HepG2 (cell line): Measurements from ENCODE around the gene PLXND1. TPM values are rescaled to one million over a fixed set of nuclear protein-coding genes. Genes with fewer than 3 reads are reported as not detected.
A peak's percentile ranks its signal among the peaks of the same experiment; 100 is the strongest.

Experiments
- AGO1 ChIP-seq: fragments of 200-400 bp; formaldehyde crosslinking; IDR thresholded peaks from 2 replicates; pipeline ENCODE4 v1.6.1; 2017; ENCODE audit warnings: mild to moderate bottlenecking, low read depth, low read length, moderate library complexity; ENCODE audit not compliant: poor library complexity, severe bottlenecking
- BCL6 ChIP-seq: IDR thresholded peaks from 2 replicates; pipeline ENCODE4 v1.6.1; 2016; ENCODE audit warnings: missing genetic modification reagents, missing compliant biosample characterization
- BHLHE40 ChIP-seq: IDR thresholded peaks from 2 replicates; pipeline ENCODE4 v1.6.1; 2011; ENCODE audit warnings: low read length, improper control_type of control experiment
- FOXJ3 ChIP-seq: sonication (generic); formaldehyde crosslinking; IDR thresholded peaks from 2 replicates; pipeline ENCODE4 v1.4.0; 2020; ENCODE audit warnings: missing genetic modification reagents, mild to moderate bottlenecking, borderline replicate concordance
- HDAC6 ChIP-seq: fragments of 200-600 bp; sonication (generic); IDR thresholded peaks from 2 replicates; pipeline ENCODE4 v1.7.0; 2017; ENCODE audit warnings: mild to moderate bottlenecking, antibody characterized with exemption, low read length, low read depth
- NR2F1 ChIP-seq, 2 experiments: fragments of 450-650 bp in 1 of 2; formaldehyde crosslinking in 1 of 2; IDR thresholded peaks; 2 replicates each; pipeline versions ENCODE4 v1.5.0 to v1.6.1; 2016 to 2020; ENCODE audit warnings: mild to moderate bottlenecking in 1 of 2, missing compliant biosample characterization in 1 of 2, missing genetic modification reagents in 1 of 2, moderate library complexity in 1 of 2
- NR2F6 ChIP-seq, 2 experiments: IDR thresholded peaks; 2 replicates each; pipeline ENCODE4 v1.6.1; 2016; ENCODE audit warnings: antibody characterized with exemption in 1 of 2, mild to moderate bottlenecking in 1 of 2
- PRMT3 ChIP-seq: sonication (generic); formaldehyde crosslinking; IDR thresholded peaks from 2 replicates; pipeline ENCODE4 v1.8.1; 2022; ENCODE audit warnings: low read depth, mild to moderate bottlenecking, moderate library complexity, missing genetic modification reagents, borderline replicate concordance
- RARA ChIP-seq: IDR thresholded peaks from 2 replicates; pipeline ENCODE4 v1.6.1; 2016; ENCODE audit warnings: missing genetic modification reagents, missing compliant biosample characterization
- REPIN1 ChIP-seq: sonication (generic); formaldehyde crosslinking; IDR thresholded peaks from 2 replicates; pipeline ENCODE4 v1.8.0; 2022; ENCODE audit warnings: missing genetic modification reagents, low read depth, mild to moderate bottlenecking, borderline replicate concordance
- SIX4 ChIP-seq: sonication (generic); formaldehyde crosslinking; IDR thresholded peaks from 2 replicates; pipeline ENCODE4 v1.4.0; 2020; ENCODE audit warnings: missing genetic modification reagents
- SMARCE1 ChIP-seq: fragments of 450-650 bp; IDR thresholded peaks from 2 replicates; pipeline ENCODE4 v1.6.1; 2017; ENCODE audit warnings: borderline replicate concordance
- SP1 ChIP-seq, 2 experiments: fragments of 450-650 bp in 1 of 2; sonication (generic) in 1 of 2; formaldehyde crosslinking in 1 of 2; IDR thresholded peaks; 2 replicates each; pipeline versions ENCODE4 v1.4.0 to v1.6.1; 2016 to 2020; ENCODE audit warnings: missing genetic modification reagents in 1 of 2
- ZBTB38 ChIP-seq: sonication (generic); formaldehyde crosslinking; IDR thresholded peaks from 2 replicates; pipeline ENCODE4 v1.5.1; 2020; ENCODE audit warnings: mild to moderate bottlenecking, missing genetic modification reagents
- ZBTB7B ChIP-seq: sonication (generic); formaldehyde crosslinking; IDR thresholded peaks from 2 replicates; pipeline ENCODE4 v1.4.0; 2020; ENCODE audit warnings: missing genetic modification reagents
- ZC3H13 ChIP-seq: sonication (generic); formaldehyde crosslinking; IDR thresholded peaks from 2 replicates; pipeline ENCODE4 v1.8.1; 2023; ENCODE audit warnings: mild to moderate bottlenecking, missing genetic modification reagents, moderate library complexity
- ZC3H4 ChIP-seq: sonication (generic); formaldehyde crosslinking; IDR thresholded peaks from 2 replicates; pipeline ENCODE4 v1.4.0; 2020; ENCODE audit warnings: missing genetic modification reagents, borderline replicate concordance
- ZMYM3 ChIP-seq: sonication (generic); formaldehyde crosslinking; IDR thresholded peaks from 2 replicates; pipeline ENCODE4 v1.5.1; 2020; ENCODE audit warnings: mild to moderate bottlenecking, missing genetic modification reagents
- ZNF256 ChIP-seq: sonication (generic); formaldehyde crosslinking; conservative IDR thresholded peaks from 2 replicates; pipeline ENCODE4 v1.4.0; 2020; ENCODE audit warnings: missing genetic modification reagents
- ZNF274 ChIP-seq: sonication (generic); formaldehyde crosslinking; IDR thresholded peaks from 2 replicates; pipeline ENCODE4 v1.5.1; 2020; ENCODE audit warnings: mild to moderate bottlenecking, missing genetic modification reagents
- ZNF367 ChIP-seq: sonication (generic); formaldehyde crosslinking; IDR thresholded peaks from 2 replicates; pipeline ENCODE4 v1.4.0; 2020; ENCODE audit warnings: missing genetic modification reagents, borderline replicate concordance
- ZNF446 ChIP-seq: sonication (generic); formaldehyde crosslinking; IDR thresholded peaks from 2 replicates; pipeline ENCODE4 v1.5.0; 2020; ENCODE audit warnings: mild to moderate bottlenecking, missing genetic modification reagents
- ZNF746 ChIP-seq: sonication (generic); formaldehyde crosslinking; IDR thresholded peaks from 2 replicates; pipeline ENCODE4 v1.8.0; 2022; ENCODE audit warnings: mild to moderate bottlenecking, missing genetic modification reagents
- ZSCAN9 ChIP-seq: IDR thresholded peaks from 2 replicates; pipeline ENCODE4 v1.6.1; 2016; ENCODE audit warnings: borderline replicate concordance
- polyA plus RNA-seq, 8 experiments: library from polyadenylated mRNA; depleted of rRNA in 3 of 8; stranded (reverse) in 7 of 8; unstranded in 1 of 8; fragments of >200 nt; fragmentation: Illumina TruSeq in 4 of 8; extraction: Trizol in 4 of 8; gene quantifications; 2 replicates each; pipeline versions ENCODE4 v1.2.1 to v1.2.3, GENCODE V29; 2011 to 2016; ENCODE audit warnings: low read depth in 4 of 8, missing spikeins in 1 of 8, mixed read lengths in 1 of 8; ENCODE audit not compliant: insufficient read depth in 1 of 8
- total RNA-seq, 5 experiments: library from RNA; depleted of rRNA; stranded (reverse); fragments of >200 nt; fragmentation: Illumina TruSeq; extraction: Trizol; gene quantifications; 2 replicates each; pipeline ENCODE4 v1.2.3, GENCODE V29; 2016; ENCODE audit warnings: low read depth in 1 of 5
- TF ChIP-seq, protein P1 (sequence below): sonication (generic); formaldehyde crosslinking; IDR thresholded peaks from 2 replicates; pipeline ENCODE4 v1.5.0; 2020; ENCODE audit warnings: missing genetic modification reagents
- TF ChIP-seq, protein P2 (sequence below): sonication (generic); formaldehyde crosslinking; IDR thresholded peaks from 2 replicates; pipeline ENCODE4 v1.4.0; 2020; ENCODE audit warnings: mild to moderate bottlenecking, missing genetic modification reagents
- TF ChIP-seq, protein P3 (sequence below): sonication (generic); formaldehyde crosslinking; IDR thresholded peaks from 2 replicates; pipeline ENCODE4 v1.5.1; 2020; ENCODE audit warnings: mild to moderate bottlenecking, missing genetic modification reagents
- TF ChIP-seq, protein P4 (sequence below): sonication (generic); formaldehyde crosslinking; IDR thresholded peaks from 2 replicates; pipeline ENCODE4 v1.8.1; 2023; ENCODE audit warnings: mild to moderate bottlenecking, missing genetic modification reagents

The PLXND1 gene
- total and polyA plus RNA-seq, 2 of the 13 experiments (the other 11 are each of a cell fraction or from before 2014, with no cell fraction given) = 15.9 to 42.0 TPM

DNA sequence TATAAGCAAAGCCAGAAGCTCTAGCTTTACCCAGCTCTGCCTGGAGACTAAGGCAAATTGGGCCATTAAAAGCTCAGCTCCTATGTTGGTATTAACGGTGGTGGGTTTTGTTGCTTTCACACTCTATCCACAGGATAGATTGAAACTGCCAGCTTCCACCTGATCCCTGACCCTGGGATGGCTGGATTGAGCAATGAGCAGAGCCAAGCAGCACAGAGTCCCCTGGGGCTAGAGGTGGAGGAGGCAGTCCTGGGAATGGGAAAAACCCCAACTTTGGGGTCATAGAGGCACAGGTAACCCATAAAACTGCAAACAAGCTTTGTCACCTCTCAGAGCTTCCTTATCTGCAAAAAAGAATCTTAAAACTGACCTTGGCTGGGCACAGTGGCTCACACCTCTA is 71.4 kb downstream of the PLXND1 start (continued):
- TF ChIP-seq, protein P1, sequence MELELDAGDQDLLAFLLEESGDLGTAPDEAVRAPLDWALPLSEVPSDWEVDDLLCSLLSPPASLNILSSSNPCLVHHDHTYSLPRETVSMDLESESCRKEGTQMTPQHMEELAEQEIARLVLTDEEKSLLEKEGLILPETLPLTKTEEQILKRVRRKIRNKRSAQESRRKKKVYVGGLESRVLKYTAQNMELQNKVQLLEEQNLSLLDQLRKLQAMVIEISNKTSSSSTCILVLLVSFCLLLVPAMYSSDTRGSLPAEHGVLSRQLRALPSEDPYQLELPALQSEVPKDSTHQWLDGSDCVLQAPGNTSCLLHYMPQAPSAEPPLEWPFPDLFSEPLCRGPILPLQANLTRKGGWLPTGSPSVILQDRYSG (CRISPR knock-in tag) = no peak
- TF ChIP-seq, protein P2, sequence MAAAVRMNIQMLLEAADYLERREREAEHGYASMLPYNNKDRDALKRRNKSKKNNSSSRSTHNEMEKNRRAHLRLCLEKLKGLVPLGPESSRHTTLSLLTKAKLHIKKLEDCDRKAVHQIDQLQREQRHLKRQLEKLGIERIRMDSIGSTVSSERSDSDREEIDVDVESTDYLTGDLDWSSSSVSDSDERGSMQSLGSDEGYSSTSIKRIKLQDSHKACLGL (CRISPR knock-in tag) = no peak
- no peak for TF ChIP-seq ZNF746 (CRISPR knock-in tag)
- TF ChIP-seq ZC3H13 = no peak
- TF ChIP-seq, protein P3, sequence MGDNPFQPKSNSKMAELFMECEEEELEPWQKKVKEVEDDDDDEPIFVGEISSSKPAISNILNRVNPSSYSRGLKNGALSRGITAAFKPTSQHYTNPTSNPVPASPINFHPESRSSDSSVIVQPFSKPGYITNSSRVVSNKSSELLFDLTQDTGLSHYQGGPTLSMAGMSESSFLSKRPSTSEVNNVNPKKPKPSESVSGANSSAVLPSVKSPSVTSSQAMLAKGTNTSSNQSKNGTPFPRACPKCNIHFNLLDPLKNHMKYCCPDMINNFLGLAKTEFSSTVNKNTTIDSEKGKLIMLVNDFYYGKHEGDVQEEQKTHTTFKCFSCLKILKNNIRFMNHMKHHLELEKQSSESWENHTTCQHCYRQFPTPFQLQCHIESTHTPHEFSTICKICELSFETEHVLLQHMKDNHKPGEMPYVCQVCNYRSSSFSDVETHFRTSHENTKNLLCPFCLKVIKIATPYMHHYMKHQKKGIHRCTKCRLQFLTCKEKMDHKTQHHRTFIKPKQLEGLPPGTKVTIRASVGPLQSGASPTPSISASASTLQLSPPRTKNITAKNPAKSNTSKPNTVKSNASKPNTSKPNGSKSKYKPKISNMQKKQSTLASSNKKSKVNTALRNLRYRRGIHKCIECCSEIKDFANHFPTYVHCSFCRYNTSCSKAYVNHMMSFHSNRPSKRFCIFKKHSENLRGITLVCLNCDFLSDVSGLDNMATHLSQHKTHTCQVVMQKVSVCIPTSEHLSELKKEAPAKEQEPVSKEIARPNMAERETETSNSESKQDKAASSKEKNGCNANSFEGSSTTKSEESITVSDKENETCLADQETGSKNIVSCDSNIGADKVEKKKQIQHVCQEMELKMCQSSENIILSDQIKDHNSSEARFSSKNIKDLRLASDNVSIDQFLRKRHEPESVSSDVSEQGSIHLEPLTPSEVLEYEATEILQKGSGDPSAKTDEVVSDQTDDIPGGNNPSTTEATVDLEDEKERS (CRISPR knock-in tag) = no peak
- TF ChIP-seq PRMT3 = no peak
- TF ChIP-seq BCL6 (CRISPR knock-in tag) = no peak
- TF ChIP-seq ZMYM3 (CRISPR knock-in tag) = no peak
- no peak for TF ChIP-seq ZSCAN9 (CRISPR knock-in tag)
- TF ChIP-seq RARA = peak; percentile 48
- TF ChIP-seq SIX4 (CRISPR knock-in tag) = no peak
- TF ChIP-seq AGO1 = no peak
- 0 out of 2 replicates have a peak, but pooled peaks have one; percentile 30 for TF ChIP-seq REPIN1
- TF ChIP-seq NR2F6 (IDR thresholded peaks at IDR 0.05) = peak; percentile 70
- peak; percentile 84 for TF ChIP-seq NR2F6 (CRISPR knock-in tag; IDR thresholded peaks at IDR 0.05)
- TF ChIP-seq ZNF256 (CRISPR knock-in tag) = no peak
- TF ChIP-seq FOXJ3 (CRISPR knock-in tag) = no peak
- TF ChIP-seq, protein P4, sequence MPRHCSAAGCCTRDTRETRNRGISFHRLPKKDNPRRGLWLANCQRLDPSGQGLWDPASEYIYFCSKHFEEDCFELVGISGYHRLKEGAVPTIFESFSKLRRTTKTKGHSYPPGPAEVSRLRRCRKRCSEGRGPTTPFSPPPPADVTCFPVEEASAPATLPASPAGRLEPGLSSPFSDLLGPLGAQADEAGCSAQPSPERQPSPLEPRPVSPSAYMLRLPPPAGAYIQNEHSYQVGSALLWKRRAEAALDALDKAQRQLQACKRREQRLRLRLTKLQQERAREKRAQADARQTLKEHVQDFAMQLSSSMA (CRISPR knock-in tag) = no peak
- no peak for TF ChIP-seq ZC3H4
- no peak for TF ChIP-seq HDAC6
- TF ChIP-seq SMARCE1 = no peak
- TF ChIP-seq ZNF274 (CRISPR knock-in tag) = no peak
- TF ChIP-seq BHLHE40 = no peak
- peak; percentile 50 to 70 for TF ChIP-seq NR2F1 (CRISPR knock-in tag; IDR thresholded peaks at IDR 0.05)
- TF ChIP-seq ZNF367 (CRISPR knock-in tag) = no peak
- TF ChIP-seq ZNF446 (CRISPR knock-in tag) = no peak
- no peak for TF ChIP-seq ZBTB38
- TF ChIP-seq SP1 (IDR thresholded peaks at IDR 0.05) = no peak
- TF ChIP-seq SP1 (CRISPR knock-in tag; IDR thresholded peaks at IDR 0.05) = no peak
- peak; percentile 52; the same call in 1 of the 2 replicates for TF ChIP-seq ZBTB7B (CRISPR knock-in tag)
